D721Med (cell line): ENCODE data around the gene INKA1.
"Not testable (repeated sequence)": the region's sequence is repeated elsewhere in the genome, so short reads cannot be mapped to it uniquely, and the experiment has no call there.

Source experiments
- DNase-seq: peaks from one replicate; pipeline ENCODE4 v3.0.0; 2011; ENCODE audit warnings: low spot score; ENCODE audit not compliant: insufficient read length
- FAIRE-seq: peaks from 2 replicates; lab custom pipeline; 2011; peaks lifted over from hg19 to GRCh38; lab: Jason Lieb, UNC
- CTCF ChIP-seq: IDR thresholded peaks from 2 replicates; pipeline ENCODE4 v1.5.1; 2012; ENCODE audit warnings: mild to moderate bottlenecking, control low read depth; ENCODE audit not compliant: insufficient read depth; ENCODE audit errors: missing control alignments

Gene INKA1

GRCh38 chr3:49805367-49805782 is 2.3 kb downstream of the INKA1 start:
- DNase-seq, result no peak
- TF ChIP-seq CTCF, result no peak
- no peak for FAIRE-seq

GRCh38 chr3:49805897-49806701 is 3.0 kb downstream of the INKA1 start:
- no peak for DNase-seq
- no peak for FAIRE-seq

GRCh38 chr3:49806850-49807249 is 3.8 kb downstream of the INKA1 start:
- DNase-seq (no peak), FAIRE-seq (no peak)
- TF ChIP-seq CTCF, result no peak

More at GRCh38 chr3:49805897-49806701, 3.0 kb downstream of the INKA1 start:
- TF ChIP-seq CTCF, result no peak

GRCh38 chr3:49807431-49808114 is 4.5 kb downstream of the INKA1 start:
- TF ChIP-seq CTCF, result no peak
- no peak for FAIRE-seq
- no peak for DNase-seq

- DNase-seq (no peak), FAIRE-seq (no peak)
- TF ChIP-seq CTCF, result no peak
These were observed 9.9 kb downstream of the INKA1 start for GRCh38 chr3:49812916-49813496.

GRCh38 chr3:49813497-49814174 is 10.6 kb downstream of the INKA1 start, which contains the start of gene UBA7:
Gene UBA7 (minus strand): TSS chr3:49813953. CDS start chr3:49813787, 166 bp downstream.
- no peak for FAIRE-seq
- no peak for TF ChIP-seq CTCF
- DNase-seq, result no peak

- not testable (repeated sequence) for FAIRE-seq, DNase-seq
These were observed 20.1 kb downstream of the INKA1 start for GRCh38 chr3:49823131-49823530.
